Endothelial cell of umbilical vein (primary cell): ENCODE results near the gene MIEF1. TPM values are rescaled to one million over a fixed set of nuclear protein-coding genes. Genes with fewer than 3 reads are reported as not detected.

Source experiments
- BruUV-seq: library from RNA; stranded (reverse); fragments of 400-500 nt; replicated peaks from 2 replicates; lab custom pipeline; 2021; lab: Mats Ljungman, UMichigan
- CTCF ChIA-PET: fragments of 300-600, 350-600 bp; sonication (Branson Sonifier 250); formaldehyde crosslinking; loops from one replicate; lab custom pipeline; 2021; ENCODE audit warnings: antibody characterized with exemption, inconsistent platforms; lab: Charles Lee
- POLR2A ChIA-PET: fragments of 300-600, 350-600 bp; sonication (Branson Sonifier 250); formaldehyde crosslinking; loops from one replicate; lab custom pipeline; 2021; ENCODE audit warnings: antibody characterized with exemption, inconsistent platforms; lab: Charles Lee
- DNase-seq: peaks from one replicate; pipeline ENCODE4 v3.0.0-alpha.2; 2011; ENCODE audit warnings: low read depth, low spot score
- FAIRE-seq: peaks from 2 replicates; lab custom pipeline; 2011; peaks lifted over from hg19 to GRCh38; lab: Jason Lieb, UNC
- H2AFZ ChIP-seq: 2 replicates; pipeline ENCODE4 v1.6.0; 2012; ENCODE audit warnings: low read depth, low read length, control low read depth, inconsistent platforms
- H3K27ac ChIP-seq: 2 replicates; pipeline ENCODE4 v1.5.1; 2011; ENCODE audit warnings: low read depth, mild to moderate bottlenecking, control low read depth, low read length, moderate library complexity; ENCODE audit not compliant: insufficient read depth
- H3K27me3 ChIP-seq, 2 experiments: 2 replicates each; pipeline versions ENCODE4 v1.6.0 to v1.6.1; 2011; ENCODE audit warnings: low read length in 2 of 2, mixed read lengths in 1 of 2; ENCODE audit not compliant: control insufficient read depth in 2 of 2, insufficient read depth in 2 of 2
- H3K36me3 ChIP-seq, 2 experiments: 2 replicates in 1 of 2; 3 replicates in 1 of 2; pipeline ENCODE4 v1.5.1; 2011; ENCODE audit warnings: low read length in 2 of 2, mild to moderate bottlenecking in 1 of 2, moderate library complexity in 1 of 2; ENCODE audit not compliant: control insufficient read depth in 2 of 2, insufficient read depth in 2 of 2; ENCODE audit errors: extremely low read depth in 1 of 2
- H3K4me1 ChIP-seq: 3 replicates; pipeline ENCODE4 v1.5.1; 2011; ENCODE audit warnings: mild to moderate bottlenecking, low read length; ENCODE audit not compliant: control insufficient read depth, insufficient read depth; ENCODE audit errors: extremely low read depth
- H3K4me2 ChIP-seq: 2 replicates; pipeline ENCODE4 v1.6.1; 2011; ENCODE audit warnings: low read length, control low read depth, mixed read lengths; ENCODE audit not compliant: insufficient read depth
- H3K4me3 ChIP-seq, 3 experiments: fragments of 200-600 bp in 1 of 3; sonication (generic), shearing (Covaris generic) in 1 of 3; replicated peaks in 1 of 3; 2 replicates each; pipeline ENCODE4 v1.5.1; 2011 to 2016; ENCODE audit warnings: control low read depth in 3 of 3, low read length in 3 of 3, mild to moderate bottlenecking in 2 of 3, inconsistent platforms in 1 of 3, low read depth in 1 of 3, moderate library complexity in 1 of 3; ENCODE audit not compliant: insufficient read depth in 1 of 3
- H3K79me2 ChIP-seq: 2 replicates; pipeline ENCODE4 v1.6.0; 2012; ENCODE audit warnings: low read length, inconsistent platforms; ENCODE audit not compliant: control insufficient read depth, insufficient read depth
- H3K9ac ChIP-seq: replicated peaks from 2 replicates; pipeline ENCODE3; 2011; ENCODE audit warnings: low read length, control low read depth; ENCODE audit not compliant: insufficient read depth; ENCODE audit errors: extremely low read depth
- H3K9me1 ChIP-seq: replicated peaks from 3 replicates; pipeline ENCODE4 v1.6.0; 2011; ENCODE audit warnings: mild to moderate bottlenecking, low read length; ENCODE audit not compliant: control insufficient read depth, insufficient read depth; ENCODE audit errors: extremely low read depth
- H3K9me3 ChIP-seq: replicated peaks from 2 replicates; pipeline ENCODE4 v1.5.1; 2012; ENCODE audit warnings: low read length, inconsistent platforms; ENCODE audit not compliant: control insufficient read depth, insufficient read depth
- H4K20me1 ChIP-seq: replicated peaks from 2 replicates; pipeline ENCODE3; 2011; ENCODE audit warnings: mild to moderate bottlenecking, low read length; ENCODE audit not compliant: control insufficient read depth, insufficient read depth; ENCODE audit errors: extremely low read depth
- EZH2 ChIP-seq: IDR thresholded peaks from 2 replicates; pipeline ENCODE4 v1.6.1; 2012; ENCODE audit warnings: borderline replicate concordance, low read depth, mild to moderate bottlenecking, moderate library complexity, low read length, inconsistent platforms; ENCODE audit not compliant: severe bottlenecking
- FOS ChIP-seq: IDR thresholded peaks from 2 replicates; pipeline ENCODE4 v1.6.1; 2011; ENCODE audit warnings: mild to moderate bottlenecking, low read length, moderate library complexity, borderline replicate concordance; ENCODE audit not compliant: insufficient read depth
- GATA2 ChIP-seq: IDR thresholded peaks from 2 replicates; pipeline ENCODE4 v1.7.0; 2011; ENCODE audit warnings: low read depth, mild to moderate bottlenecking, moderate library complexity, mixed read lengths, low read length; ENCODE audit not compliant: insufficient read length, insufficient read depth
- JUN ChIP-seq: IDR thresholded peaks from 2 replicates; pipeline ENCODE4 v1.6.1; 2011; ENCODE audit warnings: borderline replicate concordance, low read depth; ENCODE audit not compliant: insufficient read length, insufficient read depth
- MYC ChIP-seq: IDR thresholded peaks from one replicate; pipeline ENCODE4 v1.6.1; 2011; ENCODE audit warnings: mild to moderate bottlenecking, low read depth, low read length
- POLR2A ChIP-seq: IDR thresholded peaks from 2 replicates; pipeline ENCODE4 v1.6.1; 2012; ENCODE audit warnings: low read depth, mild to moderate bottlenecking, control low read depth, low read length
- POLR2AphosphoS5 ChIP-seq: IDR thresholded peaks from 2 replicates; pipeline ENCODE4 v1.6.1; 2012; ENCODE audit warnings: low read depth, mild to moderate bottlenecking, control low read depth, low read length, moderate library complexity; ENCODE audit not compliant: insufficient read depth
- dilution Hi-C: fragments of 300-500 bp; cut with MboI; formaldehyde crosslinking; loops from one replicate; pipeline ENCODE4 v1.15.0; 2019; ENCODE audit warnings: low sequenced_read_pairs; ENCODE audit not compliant: extremely low pct_ligation_motif_present
- intact Hi-C: fragments of 100-400 bp; cut with micrococcal nuclease; formaldehyde crosslinking; loops from one replicate; pipeline ENCODE4 v1.10.0; 2022
- polyA plus RNA-seq, 4 experiments: library from polyadenylated mRNA; depleted of rRNA in 3 of 4; stranded (reverse) in 3 of 4; unstranded in 1 of 4; fragments of >200 nt; gene quantifications; 2 replicates each; pipeline versions ENCODE4 v1.2.1 to v1.2.3, GENCODE V29; 2011 to 2012; ENCODE audit warnings: missing spikeins in 1 of 4
- total RNA-seq: library from RNA; stranded (reverse); gene quantifications from 2 replicates; pipeline ENCODE4 v1.2.3, GENCODE V29; 2021
- TF ChIP-seq, protein P1 (sequence below): IDR thresholded peaks from 2 replicates; pipeline ENCODE4 v1.6.1; 2011; ENCODE audit not compliant: insufficient read depth, insufficient read length
- TF ChIP-seq, protein P2 (sequence below), 2 donors: IDR thresholded peaks; 1 replicate in 1 of 2; 2 replicates in 1 of 2; pipeline ENCODE4 v1.5.1; 2011; ENCODE audit warnings: low read length in 2 of 2, mild to moderate bottlenecking in 2 of 2, moderate library complexity in 2 of 2, control low read depth in 1 of 2, inconsistent platforms in 1 of 2, low read depth in 1 of 2; ENCODE audit not compliant: insufficient read depth in 1 of 2; ENCODE audit errors: extremely low read depth in 1 of 2

Gene MIEF1
- total and polyA plus RNA-seq, 2 donors (not counting 3 experiments of a cell fraction or from before 2014, with no cell fraction given), result 14.2 to 31.1 TPM

DNA sequence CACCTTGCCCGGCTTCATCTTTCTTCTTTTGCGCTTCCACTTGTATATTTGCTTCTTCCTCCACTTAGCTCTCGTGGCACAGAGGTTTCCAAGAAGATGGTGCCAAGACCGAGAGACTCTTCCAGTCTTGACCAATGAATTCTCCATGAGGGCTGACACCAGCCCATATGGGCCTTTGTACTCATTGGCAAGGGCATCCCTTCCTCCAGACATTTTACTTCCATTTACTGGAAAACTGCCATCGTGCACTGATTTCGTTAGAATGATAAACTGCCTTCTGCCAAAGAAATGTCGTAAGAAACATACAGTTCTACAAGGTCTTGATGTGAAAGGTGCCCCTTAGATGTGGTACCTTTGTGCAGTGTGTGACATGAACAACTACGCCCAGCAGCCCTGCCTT lies 4.7 kb upstream of the MIEF1 start:
- H3K27ac ChIP-seq, result no peak overlapping the region
- no peak for DNase-seq
- ChIA-PET CTCF (interaction anchor here (0.7 to 4.9 kb wide), 8 partner anchors 17 to 839 kb away, joined by 3 to 130 read pairs (median 12); partner anchors contain the start of genes RPS19BP1 and TAB1), POLR2A (no interaction called here)
- intact Hi-C loops (loop anchor here (10.0 kb wide), 1 partner anchor 153 kb away; the partner anchor contains the start of gene SYNGR1), dilution Hi-C loops (no loop called here)
- H3K9ac ChIP-seq, result no peak overlapping the region
- no peaks in the 10 kb centered on the region for H4K20me1 ChIP-seq
- H3K4me3 ChIP-seq, result no peak overlapping the region
- H3K36me3 ChIP-seq, result no peaks in the 10 kb centered on the region
- TF ChIP-seq, protein P1, sequence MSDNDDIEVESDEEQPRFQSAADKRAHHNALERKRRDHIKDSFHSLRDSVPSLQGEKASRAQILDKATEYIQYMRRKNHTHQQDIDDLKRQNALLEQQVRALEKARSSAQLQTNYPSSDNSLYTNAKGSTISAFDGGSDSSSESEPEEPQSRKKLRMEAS, result no peak
- no peak for TF ChIP-seq POLR2AphosphoS5
- TF ChIP-seq, protein P2, sequence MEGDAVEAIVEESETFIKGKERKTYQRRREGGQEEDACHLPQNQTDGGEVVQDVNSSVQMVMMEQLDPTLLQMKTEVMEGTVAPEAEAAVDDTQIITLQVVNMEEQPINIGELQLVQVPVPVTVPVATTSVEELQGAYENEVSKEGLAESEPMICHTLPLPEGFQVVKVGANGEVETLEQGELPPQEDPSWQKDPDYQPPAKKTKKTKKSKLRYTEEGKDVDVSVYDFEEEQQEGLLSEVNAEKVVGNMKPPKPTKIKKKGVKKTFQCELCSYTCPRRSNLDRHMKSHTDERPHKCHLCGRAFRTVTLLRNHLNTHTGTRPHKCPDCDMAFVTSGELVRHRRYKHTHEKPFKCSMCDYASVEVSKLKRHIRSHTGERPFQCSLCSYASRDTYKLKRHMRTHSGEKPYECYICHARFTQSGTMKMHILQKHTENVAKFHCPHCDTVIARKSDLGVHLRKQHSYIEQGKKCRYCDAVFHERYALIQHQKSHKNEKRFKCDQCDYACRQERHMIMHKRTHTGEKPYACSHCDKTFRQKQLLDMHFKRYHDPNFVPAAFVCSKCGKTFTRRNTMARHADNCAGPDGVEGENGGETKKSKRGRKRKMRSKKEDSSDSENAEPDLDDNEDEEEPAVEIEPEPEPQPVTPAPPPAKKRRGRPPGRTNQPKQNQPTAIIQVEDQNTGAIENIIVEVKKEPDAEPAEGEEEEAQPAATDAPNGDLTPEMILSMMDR (IDR thresholded peaks at IDR 0.05; ENCODE audit: extremely low read depth in 1 of 2, insufficient read depth in 1 of 2, low read depth in 1 of 2, low read length in 2 of 2), result no peak
- TF ChIP-seq GATA2, result no peak
- no peak for TF ChIP-seq FOS
- TF ChIP-seq MYC, result no peak
- TF ChIP-seq POLR2A, result no peak
- TF ChIP-seq JUN, result no peak
- no peak for TF ChIP-seq EZH2
- no peaks in the 10 kb centered on the region for H3K9me3 ChIP-seq
- no peaks in the 10 kb centered on the region for H3K9me1 ChIP-seq
- H3K27me3 ChIP-seq, result peaks cover 0 to 3% of the 10 kb centered on the region in 2 experiments
- H2AFZ ChIP-seq, result no peak overlapping the region
- H3K4me2 ChIP-seq, result no peak overlapping the region
- peaks cover under 1% of the 10 kb centered on the region for H3K79me2 ChIP-seq
- BruUV-seq, result no TSS peak
- H3K4me1 ChIP-seq, result peaks cover 3% of the 10 kb centered on the region
- no peak for FAIRE-seq
